ENCODE results near the gene MAP2K5. TPM values are rescaled to one million over a fixed set of nuclear protein-coding genes. Genes with fewer than 3 reads are reported as not detected.

Gene MAP2K5
- total RNA-seq, 2 experiments from 2014 or later, result 22.2 to 27.9 TPM

- Mint-ChIP-seq H3K4me1 (ENCODE audit: low read depth) (no peaks in the 10 kb centered on the region), H3K9me3 (no peaks in the 10 kb centered on the region), H3K27me3 (no peaks in the 10 kb centered on the region), H3K4me3 (no peak overlapping the region), H3K27ac (no peak overlapping the region), H3K36me3 (ENCODE audit: low read depth) (peaks cover 21% of the 10 kb centered on the region)
- H3K27me3 ChIP-seq (ENCODE audit: control insufficient read depth in 1 of 2, insufficient read depth in 2 of 2, low read length in 2 of 2), result no peaks in the 10 kb centered on the region
- no peaks in the 10 kb centered on the region for H3K4me1 ChIP-seq (ENCODE audit: insufficient read depth, low read length)
- ChIA-PET POLR2A (no interaction called here), CTCF (no interaction called here)
- DNase-seq, result no peak
- no peak overlapping the region for H3K4me3 ChIP-seq (ENCODE audit: low read length)
- no peaks in the 10 kb centered on the region for H3K36me3 ChIP-seq (ENCODE audit: insufficient read depth, low read length)
- no peak overlapping the region for H3K27ac ChIP-seq (ENCODE audit: low read depth in 1 of 2, low read length in 2 of 2)
- no peaks in the 10 kb centered on the region for H3K9me3 ChIP-seq (ENCODE audit: control insufficient read depth in 1 of 2, insufficient read depth in 1 of 2, low read length in 2 of 2)
- ATAC-seq (ENCODE audit: poor library complexity), result no peak
- intact Hi-C loops (cut with DNase I, micrococcal nuclease), result no loop called here
- TF ChIP-seq CTCF (IDR thresholded peaks at IDR 0.05), result no peak
Observed at GRCh38 chr15:67774626-67775025, 232.1 kb downstream of the MAP2K5 start.

DNA sequence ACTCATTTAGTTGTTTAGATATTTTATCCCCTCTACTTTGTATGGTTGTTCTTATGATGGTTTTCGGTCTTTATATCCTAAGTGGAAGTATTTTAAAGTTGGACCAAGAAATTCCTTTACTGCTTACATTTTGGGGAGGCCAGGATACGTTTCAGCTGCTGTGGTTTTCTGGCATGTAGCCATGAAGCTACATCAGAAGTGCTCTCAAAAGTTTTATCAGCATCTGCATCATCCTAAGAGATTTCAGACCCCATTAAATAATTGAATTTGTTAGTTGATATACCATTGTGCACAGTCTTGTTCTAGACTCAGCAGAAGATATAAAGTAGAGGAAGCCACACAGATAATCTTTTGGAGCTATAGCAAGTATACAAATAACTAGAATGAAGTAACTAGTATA lies 232.7 kb downstream of the MAP2K5 start:
- Histone ChIP-seq H3K27me3 (ENCODE audit: control insufficient read depth in 1 of 2, insufficient read depth in 2 of 2, low read length in 2 of 2) (no peaks in the 10 kb centered on the region), H3K9me3 (ENCODE audit: control insufficient read depth in 1 of 2, insufficient read depth in 1 of 2, low read length in 2 of 2) (no peaks in the 10 kb centered on the region), H3K36me3 (ENCODE audit: insufficient read depth, low read length) (no peaks in the 10 kb centered on the region), H3K4me3 (ENCODE audit: low read length) (no peak overlapping the region), H3K4me1 (ENCODE audit: insufficient read depth, low read length) (no peaks in the 10 kb centered on the region), H3K27ac (ENCODE audit: low read depth in 1 of 2, low read length in 2 of 2) (no peak overlapping the region)
- DNase-seq (no peak), ATAC-seq (ENCODE audit: poor library complexity) (no peak)
- TF ChIP-seq CTCF (IDR thresholded peaks at IDR 0.05), result no peak
- ChIA-PET POLR2A (no interaction called here), CTCF (interaction anchor here (0.8 kb wide), 1 partner anchor 9 kb away, joined by 3 read pairs; no protein-coding TSS in a partner anchor)
- Mint-ChIP-seq H3K9me3 (no peaks in the 10 kb centered on the region), H3K27me3 (no peaks in the 10 kb centered on the region), H3K4me3 (no peak overlapping the region), H3K4me1 (ENCODE audit: low read depth) (no peaks in the 10 kb centered on the region), H3K36me3 (ENCODE audit: low read depth) (peaks cover 21% of the 10 kb centered on the region), H3K27ac (no peak overlapping the region)
- intact Hi-C loops (cut with DNase I, micrococcal nuclease), result no loop called here

DNA sequence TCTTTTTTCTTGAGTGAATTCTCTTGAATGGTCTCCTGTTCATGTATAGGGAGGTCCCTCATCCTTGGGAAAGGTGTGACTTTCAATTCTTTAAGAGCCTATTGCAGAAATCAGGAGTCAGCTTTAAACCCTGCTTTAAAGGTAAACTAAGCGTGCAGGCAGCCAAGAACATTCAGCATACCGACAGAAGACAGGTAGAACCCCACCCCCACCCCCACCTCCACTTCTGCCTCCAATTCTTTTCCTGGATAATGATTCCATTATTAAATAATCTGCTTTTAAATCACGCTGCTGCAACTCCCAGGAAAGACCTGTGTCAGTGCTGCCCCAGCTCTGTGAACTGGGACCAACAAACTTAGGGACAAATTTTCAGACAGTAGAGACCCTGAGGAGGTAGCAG lies 233.5 kb downstream of the MAP2K5 start:
- POLR2A ChIA-PET, result no interaction called here
- intact Hi-C loops (cut with DNase I, micrococcal nuclease), result no loop called here
- CTCF ChIA-PET, result interaction anchor here (0.8 kb wide), 1 partner anchor 8 kb away, joined by 3 read pairs; no protein-coding TSS in a partner anchor
- Histone ChIP-seq H3K36me3 (ENCODE audit: insufficient read depth, low read length) (no peaks in the 10 kb centered on the region), H3K9me3 (ENCODE audit: control insufficient read depth in 1 of 2, insufficient read depth in 1 of 2, low read length in 2 of 2) (no peaks in the 10 kb centered on the region), H3K27me3 (ENCODE audit: control insufficient read depth in 1 of 2, insufficient read depth in 2 of 2, low read length in 2 of 2) (no peaks in the 10 kb centered on the region), H3K4me1 (ENCODE audit: insufficient read depth, low read length) (no peaks in the 10 kb centered on the region), H3K27ac (ENCODE audit: low read depth in 1 of 2, low read length in 2 of 2) (no peak overlapping the region), H3K4me3 (ENCODE audit: low read length) (no peak overlapping the region)
- H3K9me3 Mint-ChIP-seq, result no peaks in the 10 kb centered on the region
- H3K4me3 Mint-ChIP-seq, result no peak overlapping the region
- peaks cover 21% of the 10 kb centered on the region for H3K36me3 Mint-ChIP-seq (ENCODE audit: low read depth)
- no peaks in the 10 kb centered on the region for H3K27me3 Mint-ChIP-seq
- H3K4me1 Mint-ChIP-seq (ENCODE audit: low read depth), result no peaks in the 10 kb centered on the region
- DNase-seq (no peak), ATAC-seq (ENCODE audit: poor library complexity) (no peak)
- TF ChIP-seq CTCF (IDR thresholded peaks at IDR 0.05), result no peak
- no peak overlapping the region for H3K27ac Mint-ChIP-seq

Data from CD4-positive, alpha-beta T cell (primary cell).